GM18868 (cell line): Measurements from ENCODE around the gene DOK1.
A peak's percentile ranks its signal among the peaks of the same experiment; 100 is the strongest.

Source experiments
- ATAC-seq: cut with Tn5 transposase; IDR thresholded peaks from one replicate; pipeline ENCODE4 v1.9.1; 2021; ENCODE audit warnings: mild to moderate bottlenecking, moderate library complexity; ENCODE audit not compliant: unreplicated experiment

The DOK1 gene

DNA sequence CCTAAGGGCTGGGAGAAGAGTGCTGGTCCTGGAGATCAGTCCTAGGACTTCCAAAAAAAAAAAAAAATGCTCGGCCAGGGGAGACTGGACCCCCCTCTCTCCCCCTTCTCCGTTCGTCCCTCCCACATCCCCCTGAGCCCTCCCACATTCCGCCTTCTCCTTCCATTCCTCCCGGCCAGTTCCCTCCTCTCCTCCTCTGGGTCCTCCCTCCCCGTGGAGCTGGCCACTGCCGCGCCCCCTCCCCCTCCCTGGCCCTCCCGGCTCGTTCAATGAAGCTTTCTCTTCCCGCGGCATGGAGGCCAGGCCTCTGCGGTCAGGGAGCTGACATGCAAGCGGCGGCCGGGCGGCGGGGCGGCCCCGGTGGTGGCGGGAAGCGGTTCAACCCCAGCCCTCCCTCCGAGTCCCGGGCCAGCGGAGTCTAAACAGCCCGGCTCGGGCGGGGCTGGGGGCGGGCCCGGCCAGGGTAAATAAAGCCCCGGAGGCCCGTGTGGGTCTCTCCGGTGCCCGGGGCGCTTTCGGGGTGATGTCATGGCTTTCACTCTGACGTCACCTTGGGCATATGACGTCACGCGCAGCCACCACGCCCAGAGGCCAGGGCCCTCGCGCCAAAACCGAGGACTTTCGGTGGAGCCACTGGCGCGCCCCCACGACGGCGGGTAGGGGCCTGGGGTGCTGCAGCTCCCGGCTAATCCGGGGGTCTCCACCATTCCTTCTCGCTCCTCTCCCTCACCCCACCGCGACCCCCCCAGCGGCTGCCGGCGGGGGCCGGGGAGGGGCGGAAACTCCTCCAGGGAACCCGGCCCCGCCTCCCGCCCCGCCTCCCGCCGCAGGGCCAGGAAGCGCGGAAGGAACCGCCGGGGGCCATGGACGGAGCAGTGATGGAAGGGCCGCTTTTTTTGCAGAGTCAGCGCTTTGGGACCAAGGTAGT, at the start of gene DOK1, which contains the start of gene LOXL3:
TSS of gene DOK1 (plus strand) at position 829 of the 928 bp plus-strand sequence. CDS start at position 864, 35 bp downstream.
TSS of gene LOXL3 (minus strand) at position 51 of the 928 bp plus-strand sequence. CDS start 1,308 bp downstream, outside the sequence.
- ATAC-seq: peak; percentile 61

DNA sequence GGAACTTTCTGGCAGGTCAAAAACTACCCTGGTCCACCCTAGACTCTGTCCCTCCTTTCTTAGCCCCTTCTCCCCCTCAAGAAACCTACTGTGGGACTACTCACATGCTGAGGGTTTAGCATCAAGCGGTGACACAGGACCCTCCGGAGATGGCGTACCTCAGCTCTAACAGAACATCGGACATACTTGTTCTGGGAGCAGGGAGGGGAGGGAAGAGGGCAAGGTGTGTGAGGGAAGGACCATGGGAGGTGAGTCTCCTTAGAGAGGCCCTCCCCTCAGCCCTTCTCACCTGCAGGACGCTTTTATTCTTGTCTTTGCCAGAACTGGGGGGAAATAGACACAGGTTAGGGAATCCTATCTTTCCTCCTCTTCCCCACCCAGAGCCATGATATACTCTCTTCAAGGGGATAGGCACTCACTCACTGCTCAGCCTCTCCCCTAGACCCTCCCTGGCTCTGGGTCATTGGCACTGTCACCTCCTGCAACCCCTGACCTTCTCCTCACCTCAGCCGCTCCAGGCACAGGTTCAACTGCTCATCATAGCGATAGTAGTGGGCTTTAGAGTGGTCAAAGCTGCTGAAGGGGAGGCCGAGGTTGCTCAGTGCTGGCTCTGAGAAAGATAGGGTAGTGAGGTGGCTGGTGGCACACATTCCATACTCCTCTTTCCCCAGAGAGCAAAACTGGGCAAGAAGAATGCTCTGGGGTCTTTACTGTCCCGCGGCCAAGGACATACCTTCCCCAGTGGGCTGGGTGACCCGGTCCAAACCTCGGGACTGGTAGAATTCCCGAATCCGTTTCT, 48.9 kb upstream of the DOK1 start:
- no peak for ATAC-seq

DNA sequence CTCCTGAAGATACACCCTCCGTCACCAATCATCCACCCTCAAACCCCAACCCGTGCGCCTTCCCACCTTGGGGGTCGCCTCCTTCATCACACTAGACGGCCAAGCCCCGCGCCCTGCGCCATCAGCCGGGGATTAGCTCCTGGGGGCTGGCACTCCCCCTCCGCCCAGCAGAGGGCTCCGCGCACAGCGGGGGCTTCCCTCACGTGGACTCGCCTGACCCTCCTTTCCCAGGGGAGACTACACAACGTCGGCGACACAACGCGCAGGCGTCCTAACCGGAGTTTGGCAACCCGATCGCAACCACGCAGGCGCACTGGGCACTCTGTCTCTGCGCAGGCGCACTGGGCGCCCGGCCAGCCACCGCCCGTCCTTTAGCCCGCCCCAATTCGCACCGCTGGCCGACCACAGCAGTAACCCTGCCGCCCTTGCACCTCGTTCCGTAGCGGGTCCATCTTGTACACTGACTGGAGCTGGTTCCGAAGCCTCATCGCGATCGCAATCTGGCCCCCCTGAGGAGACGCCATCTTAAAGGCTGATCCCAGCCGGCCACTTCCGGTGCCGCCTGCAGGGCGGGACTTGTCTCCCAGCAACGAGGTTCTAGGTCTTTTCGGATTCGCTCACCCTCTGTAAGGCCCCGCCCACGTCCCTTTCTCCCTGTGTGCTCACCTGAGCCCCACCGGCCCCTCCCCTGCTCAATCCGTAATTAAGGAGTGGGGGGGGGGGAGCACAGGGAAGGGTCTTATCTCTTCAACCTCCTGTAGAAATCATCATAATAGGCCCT, 47.2 kb upstream of the DOK1 start, which contains the start of gene PCGF1:
TSS of gene PCGF1 (minus strand) at position 551 of the 781 bp plus-strand sequence. CDS start at position 524, 27 bp downstream.
- ATAC-seq: peak; percentile 87

DNA sequence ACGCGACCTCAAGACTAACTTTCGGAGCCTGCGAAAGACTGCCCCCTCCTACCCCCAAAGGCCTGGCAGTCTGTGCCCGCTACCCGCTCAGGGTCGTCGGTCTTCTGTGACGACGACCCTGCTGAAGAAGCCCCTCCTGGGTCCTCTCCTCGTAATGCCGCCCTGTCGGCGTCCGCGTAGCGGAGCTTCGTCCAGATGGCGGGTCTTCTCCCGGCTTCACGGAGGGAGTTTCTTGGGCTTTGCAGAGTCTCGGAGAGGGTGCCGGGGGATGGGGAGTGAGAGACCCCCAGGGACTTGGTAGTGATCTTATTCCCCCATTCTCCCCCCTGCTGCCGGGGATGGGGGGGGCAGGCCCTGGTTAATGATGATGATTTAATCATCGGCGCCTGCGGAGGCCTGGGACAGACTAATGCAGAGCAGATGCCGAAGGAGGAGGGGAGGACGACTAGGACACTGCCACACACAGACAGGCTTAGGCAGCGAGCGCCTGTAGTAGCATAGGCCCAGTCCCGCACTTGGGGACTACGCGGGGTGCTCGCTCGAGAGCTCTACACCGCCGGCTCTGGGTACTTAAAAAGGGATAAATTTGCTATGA, 46.5 kb upstream of the DOK1 start:
- no peak for ATAC-seq

DNA sequence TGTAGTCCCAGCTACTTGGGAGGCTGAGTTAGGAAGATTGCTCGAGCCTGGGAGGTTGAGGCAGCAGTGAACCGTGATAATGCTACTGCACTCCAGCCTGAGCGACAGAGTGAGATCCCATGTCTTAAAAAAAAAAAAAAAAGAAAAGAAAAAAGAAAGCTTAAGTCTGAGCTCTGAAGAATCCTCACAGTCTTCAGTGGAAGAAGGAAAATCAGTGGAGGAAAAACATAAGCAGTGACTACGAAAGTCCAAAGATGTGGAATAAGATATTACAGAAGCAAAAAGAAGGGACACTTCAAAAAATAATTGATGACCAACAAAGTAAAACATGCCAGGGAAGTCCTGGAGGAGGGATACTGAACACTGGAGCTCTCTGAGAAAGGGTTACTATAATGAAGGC, 44.2 kb upstream of the DOK1 start:
- no peak for ATAC-seq

DNA sequence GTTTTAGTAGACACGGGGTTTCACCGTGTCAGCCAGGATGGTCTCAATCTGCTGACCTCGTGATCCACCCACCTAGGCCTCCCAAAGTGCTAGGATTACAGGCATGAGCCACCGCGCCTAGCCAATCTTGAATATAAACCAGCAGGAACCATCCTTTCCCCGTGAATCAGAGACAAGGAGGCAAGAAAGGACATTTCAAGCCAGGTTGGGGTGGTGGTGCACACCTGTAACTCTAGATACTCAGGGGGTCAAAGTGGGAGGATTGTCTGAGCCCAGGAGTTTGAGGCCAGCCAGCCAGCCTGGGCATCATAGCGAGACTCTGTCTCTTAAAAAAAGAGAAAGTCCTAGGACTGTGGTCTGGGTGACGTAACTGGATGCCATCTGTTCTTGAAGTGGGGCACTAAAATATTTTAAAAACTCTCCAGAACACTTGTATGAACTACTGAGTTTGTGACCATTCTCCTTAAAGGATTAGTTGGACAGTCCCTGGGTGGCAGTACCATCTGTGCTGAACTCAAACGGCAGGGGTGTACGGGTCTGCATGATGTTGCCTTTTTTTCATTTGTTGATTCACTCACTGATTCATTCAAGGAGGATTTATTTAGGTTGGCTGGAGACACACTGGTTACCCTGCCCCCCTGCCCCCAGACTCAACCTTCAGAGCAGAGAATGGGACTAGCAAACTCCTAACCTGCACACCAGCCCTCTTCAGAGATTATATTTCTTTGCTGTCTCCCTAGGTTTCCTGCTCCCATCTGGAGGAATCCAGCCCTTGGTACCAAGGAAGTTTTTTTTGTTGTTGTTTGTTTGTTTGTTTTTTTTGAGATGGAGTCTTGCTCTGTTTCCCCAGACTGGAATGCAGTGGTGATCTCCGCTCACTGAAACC, 43.2 kb upstream of the DOK1 start:
- no peak for ATAC-seq

DNA sequence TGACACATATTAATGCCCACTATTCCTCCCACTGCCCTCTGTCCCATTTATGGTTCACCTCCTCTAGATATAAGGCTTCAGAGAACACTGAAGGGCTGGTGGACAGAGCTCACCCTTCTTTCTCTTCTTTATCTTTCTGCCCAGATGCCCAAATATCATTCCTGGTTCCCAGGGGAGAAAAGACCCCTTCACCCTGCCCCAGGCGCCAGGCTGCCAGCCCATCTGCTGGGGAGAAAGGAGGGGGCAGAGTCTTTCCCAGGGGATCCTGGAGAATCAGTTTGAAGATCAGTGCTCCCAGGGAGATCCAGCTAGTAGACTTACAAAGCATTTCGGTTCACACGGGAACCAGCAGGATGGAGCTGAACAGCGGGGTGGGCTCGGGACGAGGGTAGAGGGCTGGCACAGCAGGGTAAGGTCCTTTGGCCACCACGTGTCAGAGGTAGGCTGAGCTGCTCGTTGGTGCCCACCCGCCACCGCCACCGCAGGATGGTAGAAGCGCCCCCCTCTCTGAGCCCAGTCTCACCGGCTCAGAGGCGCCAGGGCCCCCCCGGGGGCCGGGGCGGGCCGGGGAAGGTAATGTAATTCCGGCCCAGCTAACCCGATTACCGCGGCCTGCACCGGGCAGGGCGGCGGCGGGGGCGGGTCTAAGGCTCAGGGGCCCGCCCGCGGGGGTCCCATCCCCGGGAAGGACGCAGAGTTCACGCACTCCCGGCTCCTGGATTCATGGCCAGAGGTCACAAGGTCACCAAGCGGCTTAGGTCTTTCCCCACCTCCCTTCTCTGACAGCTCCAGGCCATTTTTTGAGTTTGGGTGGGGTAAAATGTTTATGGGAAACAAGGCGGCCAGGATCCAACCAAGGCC, 41.5 kb upstream of the DOK1 start:
- ATAC-seq: no peak

DNA sequence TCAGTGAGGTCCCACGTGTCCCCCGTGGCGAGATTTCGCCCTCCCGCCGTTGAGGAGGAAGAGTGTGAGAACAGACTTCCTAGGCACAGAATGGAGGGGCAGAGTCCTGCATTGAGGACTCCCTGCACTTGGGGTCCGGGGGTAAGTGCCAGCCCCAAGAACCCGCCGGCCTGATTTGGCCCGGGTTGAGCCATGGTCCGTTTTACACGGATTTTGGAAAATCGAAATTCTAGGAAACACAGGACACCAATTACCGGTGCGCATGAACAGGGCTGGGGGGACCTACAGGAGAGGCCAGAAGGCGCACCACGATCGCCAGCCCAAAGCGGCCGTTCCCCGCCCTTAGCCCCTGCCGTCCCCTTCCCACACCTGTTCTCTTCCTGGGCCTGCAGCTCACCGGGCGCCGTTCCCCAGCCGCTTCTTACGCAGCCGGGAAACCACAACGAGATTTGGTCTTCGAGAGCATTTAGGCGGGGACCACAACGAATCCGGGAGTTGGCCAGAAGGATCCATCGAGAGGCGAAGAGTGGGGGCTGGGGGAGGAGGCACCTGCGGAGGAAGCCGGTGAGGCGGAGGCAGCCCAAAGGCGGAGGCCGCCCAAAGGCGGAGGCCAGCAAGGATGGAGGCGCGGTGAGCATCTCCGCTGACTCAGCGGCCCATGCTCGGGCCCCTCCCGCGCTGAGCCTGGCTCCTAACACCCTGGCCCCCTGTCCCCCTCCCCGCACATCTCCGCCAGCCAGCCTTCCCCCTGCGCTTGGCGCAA, 40.7 kb upstream of the DOK1 start:
- no peak for ATAC-seq

DNA sequence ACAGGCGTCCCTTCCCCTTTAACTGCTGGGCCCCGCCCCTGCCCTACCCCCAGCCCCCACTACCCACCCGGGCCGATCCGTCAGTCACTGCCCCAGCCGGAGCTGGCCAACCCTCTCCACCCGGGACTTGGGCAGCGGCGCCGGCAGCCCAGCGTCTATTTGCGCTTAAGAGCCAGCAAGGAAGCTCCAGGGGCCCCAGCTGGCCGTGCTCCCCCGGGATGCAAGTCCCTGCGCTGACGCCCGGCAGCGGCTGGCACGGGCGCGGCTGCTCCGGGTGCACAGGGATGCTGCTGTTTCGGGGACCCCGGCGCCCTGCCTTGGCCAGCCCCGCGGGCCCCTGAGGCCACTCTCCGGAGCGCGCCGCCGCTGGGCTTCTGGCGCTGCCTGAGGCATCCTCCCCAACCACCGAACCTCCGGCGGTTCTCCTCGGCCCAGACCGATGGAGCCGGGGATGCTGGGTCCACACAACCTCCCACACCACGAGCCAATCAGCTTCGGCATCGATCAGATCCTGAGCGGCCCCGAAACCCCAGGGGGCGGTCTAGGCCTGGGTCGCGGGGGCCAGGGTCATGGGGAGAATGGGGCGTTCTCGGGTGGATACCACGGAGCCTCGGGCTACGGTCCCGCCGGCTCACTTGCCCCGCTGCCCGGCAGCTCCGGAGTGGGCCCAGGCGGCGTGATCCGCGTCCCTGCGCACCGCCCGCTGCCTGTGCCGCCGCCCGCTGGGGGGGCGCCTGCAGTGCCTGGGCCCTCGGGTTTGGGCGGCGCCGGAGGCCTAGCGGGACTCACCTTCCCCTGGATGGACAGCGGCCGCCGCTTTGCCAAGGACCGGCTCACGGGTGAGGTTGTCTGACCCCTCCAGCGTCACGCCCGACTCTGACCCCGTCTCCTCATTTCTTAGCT, 39.9 kb upstream of the DOK1 start, which contains the start of gene TLX2:
TSS of gene TLX2 (plus strand) at position 83 of the 903 bp plus-strand sequence. CDS start at position 440, 357 bp downstream.
- ATAC-seq: no peak

DNA sequence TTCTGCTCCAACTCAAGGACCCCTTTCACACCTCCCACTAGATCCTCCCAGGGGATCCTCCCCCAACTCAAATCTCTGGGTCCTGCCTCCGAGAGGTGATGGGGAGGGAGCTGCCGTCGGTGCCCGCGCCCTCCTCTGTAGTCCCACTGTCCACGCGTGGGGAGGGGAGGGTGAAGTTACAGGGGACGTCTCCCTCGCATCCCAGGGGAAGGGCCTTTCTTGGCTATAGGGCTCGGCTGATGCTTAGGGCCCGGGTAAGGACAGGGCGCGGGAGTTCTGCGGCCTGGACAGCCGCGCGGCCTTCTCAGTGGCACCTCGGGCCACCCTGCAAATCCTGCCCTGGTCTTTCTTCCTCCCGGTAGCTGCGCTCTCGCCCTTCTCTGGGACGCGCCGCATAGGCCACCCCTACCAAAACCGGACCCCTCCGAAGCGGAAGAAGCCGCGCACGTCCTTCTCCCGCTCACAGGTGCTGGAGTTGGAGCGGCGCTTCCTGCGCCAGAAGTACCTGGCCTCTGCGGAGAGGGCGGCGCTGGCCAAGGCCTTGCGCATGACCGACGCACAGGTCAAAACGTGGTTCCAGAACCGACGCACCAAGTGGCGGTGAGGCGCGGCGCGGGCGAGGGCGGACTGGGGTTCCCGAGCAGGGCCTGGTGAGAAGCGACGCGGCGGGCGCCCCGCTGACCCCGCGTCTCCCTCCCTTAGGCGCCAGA, 39.1 kb upstream of the DOK1 start:
- ATAC-seq: no peak

DNA sequence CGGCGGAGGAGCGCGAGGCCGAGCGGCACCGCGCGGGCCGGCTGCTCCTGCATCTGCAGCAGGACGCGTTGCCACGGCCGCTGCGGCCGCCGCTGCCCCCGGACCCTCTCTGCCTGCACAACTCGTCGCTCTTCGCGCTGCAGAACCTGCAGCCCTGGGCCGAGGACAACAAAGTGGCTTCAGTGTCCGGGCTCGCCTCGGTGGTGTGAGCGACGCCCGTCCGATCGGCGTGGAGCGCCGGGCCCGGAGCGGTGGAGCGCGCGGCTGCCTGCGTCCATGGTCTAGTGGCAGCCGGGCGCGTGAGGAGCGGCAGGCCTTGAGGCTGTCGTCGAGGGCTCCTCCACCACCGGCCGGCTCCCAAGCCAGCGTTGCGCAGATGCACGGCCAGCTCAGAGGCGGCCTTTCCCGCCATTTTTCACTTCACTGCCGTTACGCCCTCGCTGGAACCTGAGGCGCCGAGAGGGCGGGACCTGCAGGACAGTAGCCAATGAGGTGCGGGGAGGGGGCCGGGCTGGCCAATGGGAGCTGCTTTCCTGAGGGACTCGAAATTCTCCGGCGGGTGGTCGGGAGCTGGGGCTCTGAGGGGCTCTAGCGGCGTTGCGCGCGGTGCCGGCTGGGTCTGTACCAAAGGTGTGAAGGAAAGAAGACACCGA, 38.4 kb upstream of the DOK1 start:
- no peak for ATAC-seq

DNA sequence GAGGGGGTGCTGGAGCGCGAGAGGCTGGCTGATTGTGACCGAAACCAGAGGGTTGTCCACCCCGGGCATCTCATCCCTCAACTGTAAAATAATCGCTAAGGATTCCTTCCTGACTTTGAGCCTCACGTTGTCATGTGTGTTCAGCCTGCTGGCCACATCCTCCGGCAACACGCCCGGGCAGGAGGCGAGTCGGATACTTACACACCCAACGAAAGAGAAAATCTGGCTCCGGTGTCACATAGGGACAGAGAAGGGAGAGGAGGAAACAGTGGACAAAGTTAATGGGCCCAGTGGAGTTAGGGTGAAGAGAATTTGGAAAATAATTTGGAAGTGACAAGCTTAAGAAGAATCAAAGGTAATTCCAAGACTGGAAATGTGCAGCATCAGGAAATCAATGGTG, 37.9 kb upstream of the DOK1 start:
- ATAC-seq: no peak

DNA sequence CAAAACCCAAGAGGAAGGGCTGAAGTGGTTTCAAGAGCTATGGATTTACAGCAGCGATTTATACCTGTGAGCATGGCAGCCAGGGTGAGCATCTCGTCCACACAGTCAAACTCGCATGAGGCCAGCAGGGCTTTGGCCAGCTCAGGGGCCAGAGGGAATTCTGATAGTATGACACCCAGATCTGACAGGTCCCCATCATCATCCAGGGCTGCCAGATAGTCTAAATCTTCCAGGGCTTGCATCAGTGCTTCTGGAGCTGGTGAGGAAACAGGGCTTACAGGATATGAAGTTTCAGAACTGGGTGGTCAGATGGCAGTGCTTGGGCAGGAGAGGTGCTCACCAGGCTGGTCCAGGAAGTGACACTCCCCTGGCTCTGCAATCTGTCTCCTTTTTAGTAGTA, 32.0 kb upstream of the DOK1 start:
- no peak for ATAC-seq

DNA sequence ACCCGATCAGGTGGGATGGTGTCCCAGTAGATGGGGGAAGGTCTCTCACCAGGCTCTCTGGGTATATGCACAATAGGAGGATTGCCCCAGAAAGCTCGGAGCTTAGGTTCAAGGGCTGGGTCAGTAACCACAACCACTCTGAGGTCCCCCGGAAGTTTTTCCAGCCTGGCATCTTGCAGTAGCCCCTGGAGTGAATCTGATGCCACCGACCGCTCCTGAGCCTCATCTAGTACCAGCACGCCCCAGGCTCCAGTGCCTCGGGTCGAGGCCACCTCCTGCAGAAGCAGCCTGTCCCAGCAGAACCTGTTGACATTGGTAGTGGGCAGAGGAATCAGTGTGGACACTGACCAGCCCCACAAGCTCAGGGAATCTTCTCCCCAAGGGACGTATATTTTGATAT, 30.5 kb upstream of the DOK1 start:
- no peak for ATAC-seq

DNA sequence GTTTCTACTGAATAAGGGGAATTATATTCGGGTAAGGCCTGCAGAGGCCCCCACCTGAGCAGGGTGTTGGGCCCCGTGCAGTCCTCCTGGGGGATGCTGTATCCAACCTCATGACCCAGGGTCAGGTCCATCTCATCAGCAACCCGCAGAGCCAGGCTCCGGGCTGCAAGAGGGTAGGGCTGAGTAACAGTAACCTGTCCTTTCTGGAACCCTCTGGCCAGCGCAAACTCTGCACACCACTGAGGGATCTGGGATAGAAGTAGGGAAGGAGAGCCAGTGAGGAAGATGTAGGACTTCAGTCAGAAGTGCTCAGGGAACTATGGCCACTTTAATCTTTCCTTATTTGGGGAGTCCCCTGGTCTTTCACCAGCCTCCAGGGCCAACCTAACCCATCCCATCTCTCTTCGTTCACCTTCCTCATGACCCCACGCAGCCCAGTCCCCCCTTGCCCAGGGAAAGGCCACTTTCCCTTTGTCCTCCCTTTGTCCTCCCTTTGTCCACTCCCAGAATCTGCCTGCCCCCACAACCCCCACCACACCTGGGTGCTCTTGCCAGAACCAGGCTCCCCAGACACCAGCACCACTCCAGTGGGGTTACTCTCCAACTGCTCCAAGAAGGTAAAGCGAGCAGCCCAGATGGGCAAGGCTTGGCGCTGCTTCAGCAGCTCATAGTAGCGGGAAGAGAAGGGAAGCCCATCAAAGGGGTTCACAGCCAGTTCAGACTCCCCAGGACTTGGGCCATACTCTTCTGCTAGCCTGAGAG, 29.4 kb upstream of the DOK1 start:
- no peak for ATAC-seq
